GM18868 (cell line): ENCODE results near the gene SAA2.

Experiments
- ATAC-seq: cut with Tn5 transposase; IDR thresholded peaks from one replicate; pipeline ENCODE4 v1.9.1; 2021; ENCODE audit warnings: mild to moderate bottlenecking, moderate library complexity; ENCODE audit not compliant: unreplicated experiment

Gene SAA2

DNA sequence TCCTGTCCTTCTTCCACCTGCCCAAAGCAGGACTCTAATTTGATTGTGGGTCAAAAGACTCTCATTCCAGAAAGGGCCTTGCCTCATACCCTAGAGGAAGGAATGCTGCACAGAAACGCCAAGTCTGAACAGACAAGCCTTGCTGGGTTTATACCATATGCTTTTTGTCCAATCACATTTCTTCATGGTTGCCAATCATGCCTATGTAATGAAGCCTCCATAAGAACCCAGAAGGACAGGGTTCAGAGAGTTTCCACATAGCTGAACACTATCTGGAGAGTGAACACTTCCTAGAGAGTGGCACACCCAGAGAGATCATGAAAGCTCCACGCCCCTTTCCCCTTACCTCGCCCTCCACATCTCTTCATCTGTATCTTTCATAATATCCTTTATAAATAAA is 4.8 kb upstream of the SAA2 start:
- no peak for ATAC-seq

DNA sequence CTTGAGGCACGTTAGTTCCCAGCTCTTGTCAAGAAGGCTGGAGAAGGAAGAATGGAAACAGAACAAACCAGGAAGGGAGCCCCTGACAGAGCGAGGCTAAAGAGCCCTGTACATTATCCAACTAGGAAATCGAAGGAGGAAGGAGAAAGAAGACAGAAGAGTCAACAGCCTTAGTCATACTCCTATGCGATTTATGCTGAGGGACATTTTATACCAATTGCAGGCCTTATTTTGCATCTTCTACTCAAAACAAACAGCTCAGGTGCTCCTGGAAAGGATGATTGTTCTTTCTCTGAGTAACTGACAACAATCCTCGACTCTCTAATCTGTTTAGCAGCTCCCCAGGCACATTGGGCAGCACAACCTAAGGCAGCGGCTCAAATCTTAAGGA is 1.3 kb downstream of the SAA2 start:
- ATAC-seq, result peak; percentile 3

DNA sequence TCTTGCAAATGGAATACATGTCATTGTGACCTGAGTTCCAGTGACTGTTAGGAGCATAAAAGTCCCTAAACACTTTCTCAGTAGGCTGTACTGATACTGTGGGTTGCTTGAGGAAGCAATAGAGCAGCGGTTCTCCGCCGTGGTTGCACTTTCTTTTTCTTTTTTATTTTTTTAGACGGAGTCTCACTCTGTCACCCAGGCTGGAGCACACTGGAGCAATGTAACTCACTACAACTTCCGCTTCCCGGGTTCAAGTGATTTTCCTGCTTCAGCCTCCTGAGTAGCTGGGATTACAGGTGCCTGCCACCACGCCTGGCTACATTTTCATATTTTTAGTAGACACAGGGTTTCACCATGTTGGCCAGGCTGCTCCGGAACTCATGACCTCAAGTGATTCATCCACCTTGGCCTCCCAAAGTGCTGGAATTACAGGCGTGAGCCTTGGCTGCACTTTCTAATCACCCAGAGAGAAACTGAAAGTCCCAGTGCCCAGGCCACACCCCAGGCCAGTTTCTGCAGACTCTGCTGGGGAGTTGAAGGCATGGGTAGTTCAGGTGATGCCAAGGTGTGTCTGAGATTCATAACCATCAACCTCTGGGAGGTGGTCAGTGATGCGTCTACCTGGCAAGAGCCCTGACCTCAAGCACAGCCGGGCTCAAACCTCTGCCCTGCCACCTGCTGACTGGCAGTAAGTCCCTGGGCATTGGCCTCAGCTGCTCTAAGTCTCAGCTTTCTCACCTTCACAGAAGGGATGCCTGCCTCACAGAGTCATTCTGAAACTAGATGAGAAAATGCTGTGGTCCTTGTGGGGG is 1.9 kb downstream of the SAA2 start:
- ATAC-seq, result peak; percentile 73

DNA sequence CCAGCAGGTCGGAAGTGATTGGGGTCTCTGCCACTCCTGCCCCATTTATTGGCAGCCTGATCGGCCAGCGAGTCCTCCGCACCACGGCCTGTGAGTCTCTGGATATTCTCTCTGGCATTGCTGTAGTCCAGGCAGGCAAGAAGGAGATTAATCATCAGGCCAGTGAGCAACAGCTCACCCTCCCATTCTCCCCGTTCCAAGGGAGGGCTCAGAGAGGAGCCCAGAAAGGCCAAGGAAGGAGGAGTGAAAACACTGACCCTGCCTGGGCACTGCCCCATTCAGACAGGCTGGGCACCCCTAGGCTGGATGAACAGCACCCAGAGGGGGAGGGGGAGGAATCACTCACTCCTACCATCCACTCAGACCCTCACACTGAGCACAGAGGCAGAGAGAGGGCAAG is 3.1 kb downstream of the SAA2 start:
- no peak for ATAC-seq

DNA sequence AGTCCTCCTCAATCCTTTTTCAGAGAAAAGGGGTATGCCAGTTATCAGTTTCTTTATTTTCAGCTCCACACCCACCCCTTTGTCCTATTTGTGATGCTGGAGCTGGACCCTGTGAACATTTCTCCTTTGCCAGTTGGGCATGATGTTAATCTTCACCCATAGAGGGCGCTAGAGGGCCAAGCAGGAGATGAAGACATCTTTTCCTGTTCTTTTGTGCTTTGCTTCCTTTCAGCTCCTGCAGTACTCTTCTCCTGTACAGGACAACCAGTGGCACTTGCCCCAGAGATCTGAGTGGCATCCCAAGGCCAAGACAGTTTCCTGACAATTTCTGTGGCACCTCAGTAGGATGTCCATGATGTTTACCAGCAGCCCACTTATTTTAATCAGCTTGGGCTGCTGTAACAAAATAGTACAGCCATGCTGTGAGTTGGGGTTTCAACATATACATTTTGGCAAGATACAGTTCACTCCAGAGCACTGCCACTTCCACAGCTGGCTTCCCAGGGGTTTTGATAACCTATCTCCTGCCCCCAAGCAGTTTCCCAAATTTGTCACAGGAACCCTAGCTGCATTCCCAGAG is 4.6 kb downstream of the SAA2 start:
- no peak for ATAC-seq

DNA sequence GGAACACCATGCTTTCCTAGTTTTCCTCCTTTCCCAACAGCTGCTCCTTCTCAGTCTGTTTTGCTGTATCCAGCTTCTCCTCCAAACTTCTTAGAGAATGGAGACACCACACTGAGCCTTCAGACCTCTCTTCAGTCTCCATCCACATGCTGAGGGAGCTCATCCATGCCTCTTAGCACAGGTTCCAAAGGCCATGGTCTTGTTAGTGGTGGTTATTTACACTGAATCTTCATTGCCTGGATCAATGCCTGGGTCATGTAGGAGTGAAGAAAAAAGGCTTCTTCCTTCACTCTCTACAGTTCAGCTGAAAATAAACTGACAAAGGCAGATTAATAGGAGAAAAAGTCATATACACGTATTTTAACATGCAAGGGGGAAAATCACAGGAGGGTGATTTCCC is 8.8 kb downstream of the SAA2 start:
- no peak for ATAC-seq

DNA sequence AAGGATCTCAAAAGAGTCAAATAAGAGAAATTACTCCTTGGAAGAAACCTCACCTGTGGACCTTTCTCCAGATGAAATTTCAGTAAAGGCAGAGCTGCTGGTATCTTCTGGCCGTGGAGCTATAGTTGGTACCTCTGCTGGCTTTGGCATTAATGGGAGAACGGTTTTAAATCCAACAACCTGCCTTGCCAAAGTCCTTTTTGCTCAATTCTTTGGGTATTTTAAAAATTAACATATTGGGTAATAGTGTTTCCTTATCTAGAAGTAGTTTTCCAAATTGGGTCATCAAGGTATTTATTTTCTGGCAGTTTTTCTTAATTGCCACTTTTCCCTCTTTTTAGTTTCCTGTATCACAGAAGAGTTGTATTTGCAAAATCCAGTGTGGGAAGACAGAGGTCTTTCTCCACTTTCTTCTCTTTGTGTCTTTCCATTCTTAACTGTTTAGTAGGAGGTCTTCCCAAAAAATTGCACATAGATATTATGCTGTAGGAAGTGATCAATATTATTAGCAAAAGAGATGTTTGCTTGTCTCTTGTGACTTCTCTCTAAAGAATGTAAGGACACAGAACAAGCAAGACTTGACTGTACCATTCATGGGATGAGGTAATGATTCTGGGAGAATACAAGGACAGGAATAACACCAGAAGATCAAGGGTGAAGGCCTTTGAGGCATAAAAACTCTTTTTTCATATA is 11.7 kb downstream of the SAA2 start, which contains the start of gene SAA4:
Gene SAA4 (minus strand): TSS at position 139 of the 693 bp plus-strand sequence. CDS start 876 bp downstream, outside the sequence.
- ATAC-seq, result no peak

DNA sequence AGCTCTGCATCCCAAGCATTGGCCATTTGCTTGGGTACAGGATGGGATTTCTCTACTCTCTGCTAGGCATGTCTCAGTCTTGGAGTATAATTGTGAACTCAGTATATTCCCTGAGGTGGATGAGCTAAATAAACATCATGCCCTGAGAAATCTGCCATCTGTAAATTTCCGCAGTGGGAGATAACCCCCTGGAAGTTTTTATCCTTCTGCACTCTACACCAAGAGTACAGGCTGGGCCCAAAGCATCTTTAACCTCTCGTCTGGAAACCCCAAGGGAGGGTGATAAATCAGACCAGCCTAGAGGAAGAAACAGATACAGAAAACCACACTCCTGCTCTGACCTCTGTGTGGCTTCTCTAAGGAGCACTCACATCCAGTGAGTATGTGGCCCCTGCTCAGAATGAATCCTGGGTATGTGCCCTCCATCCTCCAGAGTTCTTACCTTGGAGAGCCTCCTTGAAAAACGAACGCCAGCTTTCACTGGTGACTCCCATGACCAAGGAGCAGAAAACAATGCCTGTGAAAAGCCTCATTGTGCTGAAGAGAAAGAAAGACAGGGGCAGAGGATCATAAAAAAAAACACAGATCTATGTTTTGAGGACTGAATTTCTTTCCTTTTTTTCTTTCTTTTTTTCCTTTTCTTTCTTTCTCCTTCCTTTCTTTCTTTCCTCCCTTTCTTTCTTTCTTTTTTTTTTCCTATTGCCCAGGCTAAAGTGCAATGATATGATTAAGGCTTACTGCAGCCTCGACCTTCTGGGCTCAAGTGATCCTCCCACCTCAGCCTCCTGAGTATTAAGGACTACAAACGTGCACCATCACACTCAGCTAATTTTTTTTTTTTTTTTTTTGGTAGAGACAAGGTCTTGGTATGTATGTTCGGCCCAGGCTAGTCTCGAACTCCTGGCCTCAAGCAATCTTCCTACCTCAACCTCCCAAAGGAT is 12.8 kb downstream of the SAA2 start:
- ATAC-seq, result no peak

DNA sequence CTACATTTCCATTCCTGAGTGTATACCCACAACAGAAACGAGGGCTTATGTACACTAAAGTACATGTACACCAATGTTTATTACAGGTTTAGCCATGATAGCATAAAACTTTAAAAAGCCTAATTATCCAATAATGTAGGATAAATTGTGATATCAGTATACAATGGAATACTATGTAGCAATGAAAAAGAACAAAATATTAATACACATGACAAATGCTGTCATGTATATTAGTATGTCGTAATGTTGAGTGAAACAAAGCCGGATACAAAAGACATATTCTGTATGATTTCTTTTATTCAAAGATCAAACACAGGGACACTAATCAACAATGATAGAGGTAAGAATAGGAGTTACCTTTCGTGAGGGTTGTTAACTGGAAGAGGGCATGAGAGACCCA is 14.6 kb downstream of the SAA2 start:
- no peak for ATAC-seq

DNA sequence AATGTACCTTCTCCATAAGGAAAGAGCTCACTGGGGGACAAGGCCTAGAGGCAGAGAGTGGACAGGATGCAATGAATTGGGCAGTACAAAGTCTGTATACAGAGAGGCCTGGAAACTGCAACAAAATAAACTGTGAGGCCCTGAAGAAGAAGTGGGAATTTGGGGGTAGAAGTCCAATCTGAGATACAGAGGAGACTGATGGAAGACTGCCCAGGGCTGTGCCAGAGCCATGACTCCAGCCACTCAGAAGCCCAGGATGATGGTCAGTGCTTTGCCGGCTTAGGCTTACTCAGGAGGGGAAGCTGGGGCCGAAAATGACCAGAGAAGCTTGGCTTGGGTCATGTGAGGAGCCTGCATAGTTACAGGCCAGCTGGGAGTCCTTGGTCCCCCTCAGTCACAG is 17.6 kb downstream of the SAA2 start:
- ATAC-seq, result no peak

DNA sequence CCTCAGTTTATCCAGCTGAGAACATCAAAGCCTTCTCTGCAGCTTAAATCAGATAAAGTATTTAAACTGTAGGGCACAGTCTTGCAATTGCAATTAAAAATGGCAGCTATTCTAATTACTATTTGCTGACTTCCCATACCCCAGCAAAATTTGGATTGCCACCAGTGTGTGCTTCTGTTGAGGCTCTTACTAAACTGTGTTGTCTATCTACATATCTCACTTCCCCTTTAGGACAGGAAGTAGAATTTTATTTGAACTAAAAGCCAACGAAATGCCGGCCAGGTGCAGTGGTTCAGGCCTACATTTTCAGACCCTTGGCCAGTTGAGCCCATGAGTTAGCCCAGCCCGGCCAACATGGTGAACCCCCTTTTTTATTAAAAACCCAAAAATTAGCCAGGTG is 19.0 kb downstream of the SAA2 start:
- ATAC-seq, result peak; percentile 93

DNA sequence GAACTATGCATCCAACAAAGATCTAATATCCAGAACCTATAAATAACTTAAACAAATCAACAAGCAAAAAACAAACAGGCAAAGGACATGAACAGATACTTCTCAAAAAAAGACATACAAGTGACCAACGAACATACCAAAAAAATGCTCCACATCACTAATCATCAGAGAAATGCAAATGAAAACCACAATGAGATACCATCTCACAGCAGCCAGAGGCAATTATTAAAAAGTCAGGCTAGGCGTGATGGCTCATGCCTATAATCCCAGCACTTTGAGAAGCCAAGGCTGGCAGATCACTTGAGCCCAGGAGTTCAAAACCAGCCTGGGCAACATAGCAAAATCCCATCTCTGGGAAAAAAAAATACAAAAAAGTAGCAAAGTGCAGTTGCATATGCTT is 22.6 kb downstream of the SAA2 start:
- peak; percentile 30 for ATAC-seq

DNA sequence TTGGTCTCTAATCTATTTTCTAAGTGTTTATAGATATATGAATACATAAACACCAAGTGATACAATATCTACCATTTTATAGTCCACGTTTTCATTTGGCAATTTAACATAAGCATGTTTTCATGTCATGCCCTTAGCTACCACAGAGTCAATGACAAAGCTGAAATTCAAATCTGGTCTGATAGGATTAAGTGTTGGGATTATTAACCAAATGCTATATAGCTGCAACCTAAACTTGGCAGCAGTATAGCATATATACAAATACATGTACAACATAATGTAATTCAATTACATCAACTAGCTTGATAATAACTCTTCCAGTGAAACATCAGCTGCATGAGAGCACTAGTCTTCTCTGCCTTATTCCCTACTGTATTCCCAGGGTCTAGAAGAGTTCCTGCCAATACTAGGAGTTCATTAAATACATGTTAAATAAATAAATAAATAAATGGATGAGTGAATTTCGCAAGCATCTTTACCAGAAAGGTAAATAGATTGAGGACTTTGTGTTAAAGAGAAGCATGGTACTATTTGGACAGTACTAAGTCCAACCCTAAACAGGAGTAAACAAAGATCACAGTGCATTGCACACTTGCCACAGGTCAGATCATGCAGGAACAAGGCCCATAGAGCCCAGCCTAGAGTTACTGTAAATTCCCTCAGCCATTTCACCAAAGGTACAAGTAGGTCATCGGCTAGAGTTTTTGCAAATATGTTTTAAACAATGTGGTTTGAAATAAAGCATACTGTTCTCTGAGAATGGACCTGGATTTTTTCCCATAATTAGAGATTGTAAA is 24.7 kb downstream of the SAA2 start:
- ATAC-seq, result no peak

DNA sequence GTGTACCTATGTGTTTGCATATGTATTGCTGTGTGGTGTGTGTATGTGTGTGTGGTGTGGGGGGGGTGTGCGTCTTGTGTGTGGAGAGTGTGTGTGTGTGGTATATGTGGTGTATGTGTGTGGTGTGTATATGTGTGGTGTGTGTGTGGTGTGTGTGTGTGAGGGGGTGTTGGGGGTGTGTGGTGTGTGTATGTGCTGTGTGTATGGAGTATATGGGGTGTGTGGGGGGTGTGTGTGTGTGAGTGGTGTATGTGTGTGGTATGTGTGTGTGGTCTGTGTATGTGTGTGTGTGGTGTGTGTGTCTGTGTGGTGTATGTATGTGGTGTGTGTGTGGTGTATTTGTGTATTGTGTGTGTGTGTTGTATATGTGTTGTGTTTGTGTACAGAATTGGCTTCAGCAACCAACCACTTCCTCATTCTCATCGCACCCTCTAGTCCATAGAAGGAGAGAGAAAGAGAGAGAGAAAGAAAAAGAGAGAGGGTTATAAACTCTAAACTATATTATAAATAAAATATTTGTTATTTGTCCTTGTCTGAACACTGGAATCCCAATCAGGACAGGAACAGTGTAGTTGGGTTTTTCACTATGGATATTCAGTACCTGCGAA is 25.6 kb downstream of the SAA2 start:
- no peak for ATAC-seq

DNA sequence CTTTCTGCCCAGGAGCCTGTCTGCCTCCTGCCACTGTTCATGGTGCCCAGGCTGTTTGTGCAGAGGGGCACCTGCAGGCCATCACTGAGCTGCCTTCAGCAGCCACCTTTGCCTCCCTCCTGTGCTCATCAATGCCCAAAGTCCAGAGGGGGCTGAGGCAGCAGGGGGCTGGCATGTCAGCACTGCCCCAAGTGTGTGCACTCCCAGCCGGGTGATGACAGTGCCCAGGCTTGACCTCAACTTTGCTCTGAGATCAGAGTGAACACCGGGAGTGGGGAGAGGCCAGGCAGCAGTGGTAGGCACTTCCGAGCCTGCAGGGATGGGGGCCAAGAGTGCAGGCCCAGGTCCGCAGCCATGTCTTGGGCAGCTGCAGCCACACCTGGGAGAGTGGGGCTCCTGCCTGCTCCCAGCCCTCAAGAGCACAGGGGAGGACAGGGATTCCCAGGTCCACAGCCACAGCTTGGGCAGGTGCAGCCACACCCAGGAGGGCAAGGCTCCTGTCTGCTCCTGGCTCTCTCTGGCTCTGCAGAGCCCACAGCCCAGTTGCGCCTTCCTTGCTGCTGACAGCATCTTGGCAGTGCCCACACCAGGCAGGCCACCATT is 27.1 kb downstream of the SAA2 start:
- no peak for ATAC-seq

DNA sequence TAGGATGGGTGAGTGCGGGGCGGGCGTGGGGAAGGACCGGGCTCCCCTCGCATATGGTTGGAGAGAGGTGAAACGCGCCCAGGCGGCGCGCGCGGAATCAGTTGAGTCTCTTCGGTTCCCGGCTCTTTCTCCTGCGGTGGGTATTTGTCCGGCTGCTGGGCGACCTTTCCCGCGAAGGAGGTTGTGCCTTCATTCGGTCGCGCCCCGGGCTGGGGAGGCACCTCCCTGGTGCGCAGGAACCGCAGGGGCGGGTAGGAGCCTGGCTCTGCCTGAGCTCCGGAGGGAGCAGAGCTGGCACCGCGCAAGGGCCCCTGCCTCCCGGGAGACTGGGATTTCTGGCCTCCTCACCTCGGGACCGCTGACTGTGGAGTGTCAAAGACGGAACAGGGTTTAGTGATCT is 39.4 kb downstream of the SAA2 start:
- ATAC-seq, result no peak

DNA sequence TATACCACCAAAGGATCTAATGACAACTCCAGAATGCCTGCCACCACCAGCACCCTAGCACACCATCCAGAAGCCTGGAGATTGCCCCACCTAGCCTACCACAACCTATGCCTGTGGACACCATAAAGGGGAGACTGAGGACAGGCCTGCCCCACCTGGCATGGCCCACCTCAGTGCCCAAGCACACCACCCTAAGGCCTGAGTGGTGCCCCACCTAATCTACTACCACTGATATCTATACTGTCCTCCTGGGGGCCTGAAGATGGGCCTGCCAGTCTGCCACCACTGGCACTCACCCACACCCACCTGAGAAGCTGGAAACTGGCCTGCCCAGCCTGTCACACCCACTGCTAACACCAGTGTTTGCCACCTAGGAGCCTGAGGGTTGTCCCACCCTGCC is 43.7 kb downstream of the SAA2 start:
- no peak for ATAC-seq

DNA sequence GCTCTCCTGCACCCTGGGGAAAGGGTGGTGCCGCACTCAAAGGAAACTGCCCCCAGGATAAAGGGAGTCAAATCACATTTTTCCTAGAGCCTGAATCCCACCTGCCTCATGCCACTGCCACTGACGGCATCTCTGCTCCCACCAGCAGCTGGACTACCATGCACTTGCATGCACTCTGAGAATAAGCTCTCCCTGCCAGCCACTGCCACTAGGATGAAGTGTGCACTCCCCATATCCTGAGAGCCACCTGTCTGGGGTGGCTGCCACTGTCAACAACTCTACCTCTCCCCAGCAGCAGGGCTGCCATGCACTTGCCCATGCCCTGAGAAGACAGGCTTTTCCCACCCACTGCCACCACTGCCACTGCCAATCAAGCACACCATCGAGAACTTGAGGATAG is 44.2 kb downstream of the SAA2 start:
- ATAC-seq, result no peak

DNA sequence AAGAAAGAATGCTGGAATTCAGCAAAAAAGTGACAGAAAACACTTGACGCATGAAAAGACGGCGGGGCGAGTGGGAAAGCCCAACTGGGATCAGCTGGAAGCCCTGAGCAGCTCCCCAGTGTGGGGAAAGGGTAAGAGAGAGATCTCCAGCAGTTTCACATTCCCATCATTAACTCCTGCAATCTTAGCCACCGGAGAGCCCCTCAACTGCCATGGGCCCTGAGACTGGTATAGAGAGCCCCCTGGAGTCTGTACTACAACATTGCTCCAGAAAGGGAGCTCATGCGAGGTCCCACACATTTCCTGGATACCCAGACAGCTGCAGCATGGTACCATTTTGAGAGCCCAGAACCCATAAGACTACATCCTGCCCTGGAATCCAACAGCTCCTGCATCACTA is 44.7 kb downstream of the SAA2 start:
- no peak for ATAC-seq
